Neural cell (in vitro differentiated cells): ENCODE results near the gene S100A8. TPM values are rescaled to one million over a fixed set of nuclear protein-coding genes. Genes with fewer than 3 reads are reported as not detected.

Experiments used
- H2AFZ ChIP-seq: fragments of 200-600, 300-800 bp; sonication (generic), shearing (Covaris generic); 2 replicates; pipeline ENCODE4 v1.6.0; 2014; ENCODE audit warnings: low read depth, mild to moderate bottlenecking, antibody characterized with exemption, low read length, moderate library complexity
- H3F3A ChIP-seq: fragments of 200-600 bp; shearing (Covaris generic); 2 replicates; pipeline ENCODE4 v1.6.1; 2016; ENCODE audit warnings: mild to moderate bottlenecking, moderate library complexity, mixed read lengths, antibody characterized with exemption, low read length; ENCODE audit not compliant: insufficient read depth, poor library complexity, severe bottlenecking
- H3K27ac ChIP-seq: fragments of 200-600, 300-800 bp; sonication (generic), shearing (Covaris generic); 2 replicates; pipeline ENCODE4 v1.5.1; 2014; ENCODE audit warnings: mild to moderate bottlenecking, low read length, moderate library complexity
- H3K27me3 ChIP-seq: fragments of 300-800, 200-600 bp; sonication (generic), shearing (Covaris generic); 2 replicates; pipeline ENCODE4 v1.6.0; 2014; ENCODE audit warnings: mild to moderate bottlenecking, low read depth, low read length, moderate library complexity; ENCODE audit not compliant: insufficient read depth
- H3K36me3 ChIP-seq: fragments of 300-800, 200-600 bp; sonication (generic), shearing (Covaris generic); 2 replicates; pipeline ENCODE4 v1.5.1; 2014; ENCODE audit warnings: mild to moderate bottlenecking, antibody characterized with exemption, low read length, moderate library complexity; ENCODE audit not compliant: insufficient read depth
- H3K4me2 ChIP-seq: fragments of 300-800, 200-600 bp; sonication (generic), shearing (Covaris generic); 2 replicates; pipeline ENCODE4 v1.6.0; 2014; ENCODE audit warnings: mild to moderate bottlenecking, low read length
- H3K4me3 ChIP-seq: fragments of 300-800, 200-600 bp; sonication (generic), shearing (Covaris generic); 2 replicates; pipeline ENCODE4 v1.5.1; 2014; ENCODE audit warnings: mild to moderate bottlenecking, low read length, moderate library complexity
- H3K79me2 ChIP-seq: fragments of 200-600 bp; shearing (Covaris generic); replicated peaks from 2 replicates; pipeline ENCODE4 v1.6.0; 2014; ENCODE audit warnings: mild to moderate bottlenecking, low read length, moderate library complexity; ENCODE audit not compliant: insufficient read depth
- H3K9ac ChIP-seq: fragments of 300-800, 200-600 bp; sonication (generic), shearing (Covaris generic); 2 replicates; pipeline ENCODE4 v1.6.1; 2016; ENCODE audit warnings: mild to moderate bottlenecking, low read length, mixed read lengths
- H3K9me2 ChIP-seq: fragments of 200-600 bp; shearing (Covaris generic); 2 replicates; pipeline ENCODE4 v1.6.1; 2016; ENCODE audit warnings: mild to moderate bottlenecking, low read length, mixed read lengths; ENCODE audit not compliant: insufficient read depth
- H3K9me3 ChIP-seq: fragments of 200-600, 300-800 bp; sonication (generic), shearing (Covaris generic); 2 replicates; pipeline ENCODE4 v1.6.1; 2016; ENCODE audit warnings: mild to moderate bottlenecking, mixed run types, low read length, moderate library complexity, mixed read lengths
- H4K20me1 ChIP-seq: fragments of 200-600 bp; shearing (Covaris generic); 2 replicates; pipeline ENCODE4 v1.6.1; 2016; ENCODE audit warnings: mild to moderate bottlenecking, mixed run types; ENCODE audit not compliant: insufficient read depth
- EP300 ChIP-seq: fragments of 450-650 bp; conservative IDR thresholded peaks from 2 replicates; pipeline ENCODE4 v1.6.1; 2014; ENCODE audit warnings: antibody characterized with exemption, mild to moderate bottlenecking, moderate library complexity; ENCODE audit not compliant: poor library complexity, severe bottlenecking
- EZH2 ChIP-seq: fragments of 200-600, 300-800 bp; shearing (Covaris generic), sonication (generic); IDR thresholded peaks from 2 replicates; pipeline ENCODE4 v1.6.1; 2014; ENCODE audit warnings: antibody characterized with exemption, low read length, borderline replicate concordance, mild to moderate bottlenecking; ENCODE audit not compliant: insufficient read depth, poor library complexity, severe bottlenecking
- MXI1 ChIP-seq: fragments of 450-650 bp; conservative IDR thresholded peaks from 2 replicates; pipeline ENCODE4 v1.6.1; 2014; ENCODE audit warnings: antibody characterized with exemption, mild to moderate bottlenecking; ENCODE audit not compliant: poor library complexity, severe bottlenecking
- POLR2AphosphoS5 ChIP-seq: IDR thresholded peaks from 2 replicates; pipeline ENCODE4 v1.6.1; 2012
- RAD21 ChIP-seq: fragments of 450-650 bp; conservative IDR thresholded peaks from 2 replicates; pipeline ENCODE4 v1.6.1; 2014; ENCODE audit warnings: antibody characterized with exemption, mild to moderate bottlenecking, moderate library complexity
- SMC3 ChIP-seq: fragments of 450-650 bp; conservative IDR thresholded peaks from 2 replicates; pipeline ENCODE4 v1.6.1; 2014; ENCODE audit warnings: antibody characterized with exemption, mild to moderate bottlenecking, moderate library complexity; ENCODE audit not compliant: poor library complexity
- TAF1 ChIP-seq: IDR thresholded peaks from 2 replicates; pipeline ENCODE4 v1.6.1; 2012; ENCODE audit warnings: low read depth
- polyA plus RNA-seq: library from polyadenylated mRNA; depleted of rRNA; stranded (reverse); fragments of >200 nt; gene quantifications from 2 replicates; pipeline ENCODE4 v1.2.3, GENCODE V29; 2014
- TF ChIP-seq, protein P1 (sequence below): IDR thresholded peaks from 2 replicates; pipeline ENCODE4 v1.6.1; 2012; ENCODE audit warnings: borderline replicate concordance
- TF ChIP-seq, protein P2 (sequence below): fragments of 450-650 bp; IDR thresholded peaks from 2 replicates; pipeline ENCODE4 v1.5.1; 2014; ENCODE audit warnings: antibody characterized with exemption, mild to moderate bottlenecking, moderate library complexity; ENCODE audit not compliant: poor library complexity, severe bottlenecking

Gene S100A8
- polyA plus RNA-seq, 1 donor from 2014 or later = not detected

DNA sequence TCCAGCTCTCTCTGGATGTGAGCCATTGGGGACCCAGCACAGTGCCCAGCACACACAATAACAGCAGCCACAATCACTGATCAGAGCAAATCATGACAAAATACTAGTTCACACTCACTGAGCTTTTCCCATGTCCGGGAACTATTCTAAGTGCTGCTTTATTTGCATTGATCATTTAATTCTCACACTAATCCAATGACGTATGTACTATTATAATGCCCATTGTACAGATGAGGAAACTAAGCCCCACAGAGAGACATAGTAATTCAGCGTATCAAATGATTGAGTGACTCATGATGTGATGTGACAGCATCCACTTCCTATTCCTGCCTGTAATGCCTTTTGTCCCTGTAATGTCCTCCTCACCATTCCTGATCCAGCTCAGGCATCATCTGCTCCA lies 1.9 kb upstream of the S100A8 start:
- Histone ChIP-seq H3K79me2 (no peaks in the 10 kb centered on the region), H3K4me3 (no peak overlapping the region), H3K36me3 (no peaks in the 10 kb centered on the region), H3K9me3 (no peaks in the 10 kb centered on the region), H3K27ac (no peak overlapping the region), H3K27me3 (no peaks in the 10 kb centered on the region), H3F3A (no peaks in the 10 kb centered on the region), H2AFZ (no peak overlapping the region), H4K20me1 (no peaks in the 10 kb centered on the region), H3K9ac (no peak overlapping the region), H3K4me2 (no peak overlapping the region), H3K9me2 (no peaks in the 10 kb centered on the region)
- TF ChIP-seq EZH2 (no peak), EP300 (no peak), SMC3 (no peak), RAD21 (no peak), TAF1 (no peak), POLR2AphosphoS5 (no peak), MXI1 (no peak)
- TF ChIP-seq, protein P1, sequence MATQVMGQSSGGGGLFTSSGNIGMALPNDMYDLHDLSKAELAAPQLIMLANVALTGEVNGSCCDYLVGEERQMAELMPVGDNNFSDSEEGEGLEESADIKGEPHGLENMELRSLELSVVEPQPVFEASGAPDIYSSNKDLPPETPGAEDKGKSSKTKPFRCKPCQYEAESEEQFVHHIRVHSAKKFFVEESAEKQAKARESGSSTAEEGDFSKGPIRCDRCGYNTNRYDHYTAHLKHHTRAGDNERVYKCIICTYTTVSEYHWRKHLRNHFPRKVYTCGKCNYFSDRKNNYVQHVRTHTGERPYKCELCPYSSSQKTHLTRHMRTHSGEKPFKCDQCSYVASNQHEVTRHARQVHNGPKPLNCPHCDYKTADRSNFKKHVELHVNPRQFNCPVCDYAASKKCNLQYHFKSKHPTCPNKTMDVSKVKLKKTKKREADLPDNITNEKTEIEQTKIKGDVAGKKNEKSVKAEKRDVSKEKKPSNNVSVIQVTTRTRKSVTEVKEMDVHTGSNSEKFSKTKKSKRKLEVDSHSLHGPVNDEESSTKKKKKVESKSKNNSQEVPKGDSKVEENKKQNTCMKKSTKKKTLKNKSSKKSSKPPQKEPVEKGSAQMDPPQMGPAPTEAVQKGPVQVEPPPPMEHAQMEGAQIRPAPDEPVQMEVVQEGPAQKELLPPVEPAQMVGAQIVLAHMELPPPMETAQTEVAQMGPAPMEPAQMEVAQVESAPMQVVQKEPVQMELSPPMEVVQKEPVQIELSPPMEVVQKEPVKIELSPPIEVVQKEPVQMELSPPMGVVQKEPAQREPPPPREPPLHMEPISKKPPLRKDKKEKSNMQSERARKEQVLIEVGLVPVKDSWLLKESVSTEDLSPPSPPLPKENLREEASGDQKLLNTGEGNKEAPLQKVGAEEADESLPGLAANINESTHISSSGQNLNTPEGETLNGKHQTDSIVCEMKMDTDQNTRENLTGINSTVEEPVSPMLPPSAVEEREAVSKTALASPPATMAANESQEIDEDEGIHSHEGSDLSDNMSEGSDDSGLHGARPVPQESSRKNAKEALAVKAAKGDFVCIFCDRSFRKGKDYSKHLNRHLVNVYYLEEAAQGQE = no peak
- TF ChIP-seq, protein P2, sequence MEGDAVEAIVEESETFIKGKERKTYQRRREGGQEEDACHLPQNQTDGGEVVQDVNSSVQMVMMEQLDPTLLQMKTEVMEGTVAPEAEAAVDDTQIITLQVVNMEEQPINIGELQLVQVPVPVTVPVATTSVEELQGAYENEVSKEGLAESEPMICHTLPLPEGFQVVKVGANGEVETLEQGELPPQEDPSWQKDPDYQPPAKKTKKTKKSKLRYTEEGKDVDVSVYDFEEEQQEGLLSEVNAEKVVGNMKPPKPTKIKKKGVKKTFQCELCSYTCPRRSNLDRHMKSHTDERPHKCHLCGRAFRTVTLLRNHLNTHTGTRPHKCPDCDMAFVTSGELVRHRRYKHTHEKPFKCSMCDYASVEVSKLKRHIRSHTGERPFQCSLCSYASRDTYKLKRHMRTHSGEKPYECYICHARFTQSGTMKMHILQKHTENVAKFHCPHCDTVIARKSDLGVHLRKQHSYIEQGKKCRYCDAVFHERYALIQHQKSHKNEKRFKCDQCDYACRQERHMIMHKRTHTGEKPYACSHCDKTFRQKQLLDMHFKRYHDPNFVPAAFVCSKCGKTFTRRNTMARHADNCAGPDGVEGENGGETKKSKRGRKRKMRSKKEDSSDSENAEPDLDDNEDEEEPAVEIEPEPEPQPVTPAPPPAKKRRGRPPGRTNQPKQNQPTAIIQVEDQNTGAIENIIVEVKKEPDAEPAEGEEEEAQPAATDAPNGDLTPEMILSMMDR = no peak

DNA sequence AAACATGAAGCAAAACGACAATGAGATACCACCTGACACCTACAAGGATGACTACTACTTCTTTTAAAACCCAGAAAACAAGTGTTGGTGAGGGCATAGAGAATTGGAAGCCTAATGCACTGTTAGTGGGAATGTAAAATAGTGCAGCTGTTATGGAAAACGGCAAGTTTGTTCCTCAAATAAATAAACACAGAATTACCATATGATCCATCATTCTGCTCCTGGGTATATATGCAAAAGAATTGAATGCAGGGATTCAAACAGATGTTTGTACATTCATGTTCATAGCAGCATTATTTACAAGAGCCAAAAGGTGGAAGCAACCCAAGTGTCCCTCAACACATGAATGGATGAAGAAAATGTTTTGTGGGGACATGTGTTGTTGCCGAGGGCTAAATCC lies 1.4 kb upstream of the S100A8 start:
- H3K36me3 ChIP-seq = no peaks in the 10 kb centered on the region
- H4K20me1 ChIP-seq = no peaks in the 10 kb centered on the region
- no peak overlapping the region for H3K27ac ChIP-seq
- TF ChIP-seq EP300 (no peak), RAD21 (no peak), POLR2AphosphoS5 (no peak), TAF1 (no peak), SMC3 (no peak), EZH2 (no peak), MXI1 (no peak)
- TF ChIP-seq, protein P2 = no peak
- TF ChIP-seq, protein P1 = no peak
- H3K9me3 ChIP-seq = no peaks in the 10 kb centered on the region
- H3K27me3 ChIP-seq = no peaks in the 10 kb centered on the region
- H3K79me2 ChIP-seq = no peaks in the 10 kb centered on the region
- H3K9ac ChIP-seq = no peak overlapping the region
- no peaks in the 10 kb centered on the region for H3K9me2 ChIP-seq
- H3K4me3 ChIP-seq = no peak overlapping the region
- H2AFZ ChIP-seq = no peak overlapping the region
- no peak overlapping the region for H3K4me2 ChIP-seq
- H3F3A ChIP-seq = no peaks in the 10 kb centered on the region
